Measurements from ENCODE around the gene MAPRE3.
A peak's percentile ranks its signal among the peaks of the same experiment; 100 is the strongest.

MAPRE3 gene

GRCh38 chr2:27040282-27040681 lies 69.8 kb downstream of the MAPRE3 start:
- no peak for DNase-seq (ENCODE audit: low read depth)

GRCh38 chr2:27041752-27042151 lies 71.3 kb downstream of the MAPRE3 start:
- DNase-seq (ENCODE audit: low read depth), result no peak

GRCh38 chr2:27042159-27042661 lies 71.8 kb downstream of the MAPRE3 start:
- no peak for DNase-seq (ENCODE audit: low read depth)

GRCh38 chr2:27042985-27043634 lies 72.7 kb downstream of the MAPRE3 start:
- DNase-seq (ENCODE audit: low read depth), result no peak

GRCh38 chr2:27049422-27050280 lies 79.2 kb downstream of the MAPRE3 start:
- peak; percentile 31 for DNase-seq (ENCODE audit: low read depth)

GRCh38 chr2:27050281-27050995 lies 80.0 kb downstream of the MAPRE3 start:
- peak; percentile 89 for DNase-seq (ENCODE audit: low read depth)

- peak; percentile 94 for DNase-seq (ENCODE audit: low read depth)
These were observed 80.8 kb downstream of the MAPRE3 start, which contains the start of gene AGBL5 for GRCh38 chr2:27050996-27051901. AGBL5 (plus strand) TSS chr2:27051668; CDS start chr2:27052959, 1,291 bp downstream.

- DNase-seq (ENCODE audit: low read depth), result no peak
These were observed 81.6 kb downstream of the MAPRE3 start for GRCh38 chr2:27051902-27052645.

- DNase-seq (ENCODE audit: low read depth), result no peak
These were observed 82.9 kb downstream of the MAPRE3 start for GRCh38 chr2:27053321-27053720.

- DNase-seq (ENCODE audit: low read depth), result no peak
These were observed 83.3 kb downstream of the MAPRE3 start for GRCh38 chr2:27053776-27054175.

GRCh38 chr2:27054721-27055120 lies 84.3 kb downstream of the MAPRE3 start:
- no peak for DNase-seq (ENCODE audit: low read depth)

- DNase-seq (ENCODE audit: low read depth), result no peak
These were observed 86.7 kb downstream of the MAPRE3 start for GRCh38 chr2:27057184-27057583.

- no peak for DNase-seq (ENCODE audit: low read depth)
These were observed 87.8 kb downstream of the MAPRE3 start for GRCh38 chr2:27058210-27058609.

- no peak for DNase-seq (ENCODE audit: low read depth)
These were observed 88.8 kb downstream of the MAPRE3 start for GRCh38 chr2:27059141-27059820.

GRCh38 chr2:27060323-27060722 lies 89.9 kb downstream of the MAPRE3 start:
- no peak for DNase-seq (ENCODE audit: low read depth)

GRCh38 chr2:27065128-27065527 lies 94.7 kb downstream of the MAPRE3 start:
- no peak for DNase-seq (ENCODE audit: low read depth)

GRCh38 chr2:27067385-27067784 lies 96.9 kb downstream of the MAPRE3 start:
- no peak for DNase-seq (ENCODE audit: low read depth)

- DNase-seq (ENCODE audit: low read depth), result no peak
These were observed 99.0 kb downstream of the MAPRE3 start for GRCh38 chr2:27069436-27069835.

GRCh38 chr2:27069961-27070618 lies 99.7 kb downstream of the MAPRE3 start:
- no peak for DNase-seq (ENCODE audit: low read depth)
